Vagina (tissue), 2 donors: ENCODE measurements around the gene CRNKL1.

Source experiments
- POLR2A ChIP-seq, 2 donors: fragments of 450-650 bp; IDR thresholded peaks; one replicate each; pipeline ENCODE4 v1.6.1; 2017; ENCODE audit warnings: antibody characterized with exemption in 2 of 2, mild to moderate bottlenecking in 2 of 2, moderate library complexity in 2 of 2
- POLR2AphosphoS5 ChIP-seq, 2 donors: sonication (generic); formaldehyde crosslinking; IDR thresholded peaks; one replicate each; pipeline ENCODE4 v1.9.0; 2017; ENCODE audit warnings: antibody characterized with exemption in 2 of 2, mild to moderate bottlenecking in 2 of 2, low read depth in 1 of 2; ENCODE audit not compliant: insufficient read depth in 1 of 2
- TF ChIP-seq, protein P1 (sequence below), 3 experiments: fragments of 450-650 bp in 2 of 3; fragments of 200-600 bp in 1 of 3; sonication (generic) in 1 of 3; IDR thresholded peaks; one replicate each; pipeline ENCODE4 v1.5.1; 2017 to 2019; ENCODE audit warnings: antibody characterized with exemption in 3 of 3, mild to moderate bottlenecking in 2 of 3, moderate library complexity in 2 of 3

DNA sequence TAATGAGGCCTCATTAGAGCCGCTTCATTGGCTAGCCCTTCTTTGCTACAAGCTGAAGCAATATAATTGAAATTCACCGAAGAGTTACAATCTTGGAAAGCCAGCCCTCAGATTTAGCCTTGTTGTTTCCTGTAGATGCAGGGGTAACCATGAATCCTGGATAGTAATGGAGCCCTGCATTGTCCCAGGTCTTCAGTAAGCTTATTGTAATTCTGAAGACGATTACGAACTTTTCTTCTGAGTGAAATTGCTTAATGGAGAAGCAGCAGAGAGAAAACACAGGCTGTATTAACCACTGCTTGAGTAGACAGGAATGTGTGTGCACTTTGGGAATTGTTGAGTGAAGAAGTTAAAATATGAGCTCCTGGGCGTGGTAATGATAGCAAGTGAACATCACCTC is 61.4 kb downstream of the CRNKL1 start:
- TF ChIP-seq POLR2A (IDR thresholded peaks at IDR 0.05) (no peak), POLR2AphosphoS5 (IDR thresholded peaks at IDR 0.05; ENCODE audit: insufficient read depth in 1 of 2, low read depth in 1 of 2) (no peak)
- TF ChIP-seq, protein P1, sequence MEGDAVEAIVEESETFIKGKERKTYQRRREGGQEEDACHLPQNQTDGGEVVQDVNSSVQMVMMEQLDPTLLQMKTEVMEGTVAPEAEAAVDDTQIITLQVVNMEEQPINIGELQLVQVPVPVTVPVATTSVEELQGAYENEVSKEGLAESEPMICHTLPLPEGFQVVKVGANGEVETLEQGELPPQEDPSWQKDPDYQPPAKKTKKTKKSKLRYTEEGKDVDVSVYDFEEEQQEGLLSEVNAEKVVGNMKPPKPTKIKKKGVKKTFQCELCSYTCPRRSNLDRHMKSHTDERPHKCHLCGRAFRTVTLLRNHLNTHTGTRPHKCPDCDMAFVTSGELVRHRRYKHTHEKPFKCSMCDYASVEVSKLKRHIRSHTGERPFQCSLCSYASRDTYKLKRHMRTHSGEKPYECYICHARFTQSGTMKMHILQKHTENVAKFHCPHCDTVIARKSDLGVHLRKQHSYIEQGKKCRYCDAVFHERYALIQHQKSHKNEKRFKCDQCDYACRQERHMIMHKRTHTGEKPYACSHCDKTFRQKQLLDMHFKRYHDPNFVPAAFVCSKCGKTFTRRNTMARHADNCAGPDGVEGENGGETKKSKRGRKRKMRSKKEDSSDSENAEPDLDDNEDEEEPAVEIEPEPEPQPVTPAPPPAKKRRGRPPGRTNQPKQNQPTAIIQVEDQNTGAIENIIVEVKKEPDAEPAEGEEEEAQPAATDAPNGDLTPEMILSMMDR (IDR thresholded peaks at IDR 0.05) = no peak
